ENCODE results near the gene TMEM168. TPM values are rescaled to one million over a fixed set of nuclear protein-coding genes. Genes with fewer than 3 reads are reported as not detected.
"Not testable (repeated sequence)": the region's sequence is repeated elsewhere in the genome, so short reads cannot be mapped to it uniquely, and the experiment has no call there.

The TMEM168 gene
- total RNA-seq, 1 donor from 2014 or later, result 20.1 TPM

GRCh38 chr7:112745635-112746034 lies 44.6 kb downstream of the TMEM168 start:
- no peaks in the 10 kb centered on the region for H3K36me3 ChIP-seq (ENCODE audit: control insufficient read depth, insufficient read depth, low read length)
- no peak overlapping the region for H3K4me3 ChIP-seq (ENCODE audit: low read depth, low read length)
- TF ChIP-seq CTCF (IDR thresholded peaks at IDR 0.05; ENCODE audit: insufficient read depth, low read length, poor library complexity, severe bottlenecking), result no peak
- H3K27me3 ChIP-seq (ENCODE audit: control insufficient read depth, insufficient read depth, low read length), result no peaks in the 10 kb centered on the region
- no peak for DNase-seq (ENCODE audit: low read depth)

- TF ChIP-seq CTCF (IDR thresholded peaks at IDR 0.05; ENCODE audit: insufficient read depth, low read length, poor library complexity, severe bottlenecking), result no peak
- H3K4me3 ChIP-seq (ENCODE audit: low read depth, low read length), result no peak overlapping the region
- no peaks in the 10 kb centered on the region for H3K36me3 ChIP-seq (ENCODE audit: control insufficient read depth, insufficient read depth, low read length)
- no peak for DNase-seq (ENCODE audit: low read depth)
- H3K27me3 ChIP-seq (ENCODE audit: control insufficient read depth, insufficient read depth, low read length), result no peaks in the 10 kb centered on the region
Observed at GRCh38 chr7:112744818-112745217, 45.4 kb downstream of the TMEM168 start.

- DNase-seq (ENCODE audit: low read depth), result no peak
- H3K36me3 ChIP-seq (ENCODE audit: control insufficient read depth, insufficient read depth, low read length), result no peaks in the 10 kb centered on the region
- no peak overlapping the region for H3K4me3 ChIP-seq (ENCODE audit: low read depth, low read length)
- no peak for TF ChIP-seq CTCF (IDR thresholded peaks at IDR 0.05; ENCODE audit: insufficient read depth, low read length, poor library complexity, severe bottlenecking)
- no peaks in the 10 kb centered on the region for H3K27me3 ChIP-seq (ENCODE audit: control insufficient read depth, insufficient read depth, low read length)
Observed at GRCh38 chr7:112743811-112744210, 46.4 kb downstream of the TMEM168 start.

DNA sequence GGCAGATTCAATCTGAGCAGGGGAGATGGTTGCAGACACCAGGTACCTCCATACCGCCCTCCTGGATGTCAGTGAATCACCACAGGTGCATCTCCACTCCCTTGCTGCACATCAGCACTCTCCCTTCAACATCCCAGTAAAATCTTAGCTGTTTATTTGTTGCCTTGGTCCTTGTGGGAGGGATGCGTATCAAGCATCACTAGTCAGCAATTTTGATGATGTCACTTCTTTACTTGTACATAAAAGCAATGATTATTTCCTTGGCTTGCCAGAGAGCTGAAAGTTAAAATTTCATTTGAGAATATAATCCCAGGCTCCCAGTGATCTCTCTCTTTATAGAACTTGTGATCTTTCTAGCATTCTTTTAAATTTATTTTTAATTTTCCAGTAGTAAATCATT lies 49.5 kb downstream of the TMEM168 start:
- DNase-seq (ENCODE audit: low read depth), result no peak
- no peak overlapping the region for H3K4me3 ChIP-seq (ENCODE audit: low read depth, low read length)
- no peak for TF ChIP-seq CTCF (IDR thresholded peaks at IDR 0.05; ENCODE audit: insufficient read depth, low read length, poor library complexity, severe bottlenecking)

DNA sequence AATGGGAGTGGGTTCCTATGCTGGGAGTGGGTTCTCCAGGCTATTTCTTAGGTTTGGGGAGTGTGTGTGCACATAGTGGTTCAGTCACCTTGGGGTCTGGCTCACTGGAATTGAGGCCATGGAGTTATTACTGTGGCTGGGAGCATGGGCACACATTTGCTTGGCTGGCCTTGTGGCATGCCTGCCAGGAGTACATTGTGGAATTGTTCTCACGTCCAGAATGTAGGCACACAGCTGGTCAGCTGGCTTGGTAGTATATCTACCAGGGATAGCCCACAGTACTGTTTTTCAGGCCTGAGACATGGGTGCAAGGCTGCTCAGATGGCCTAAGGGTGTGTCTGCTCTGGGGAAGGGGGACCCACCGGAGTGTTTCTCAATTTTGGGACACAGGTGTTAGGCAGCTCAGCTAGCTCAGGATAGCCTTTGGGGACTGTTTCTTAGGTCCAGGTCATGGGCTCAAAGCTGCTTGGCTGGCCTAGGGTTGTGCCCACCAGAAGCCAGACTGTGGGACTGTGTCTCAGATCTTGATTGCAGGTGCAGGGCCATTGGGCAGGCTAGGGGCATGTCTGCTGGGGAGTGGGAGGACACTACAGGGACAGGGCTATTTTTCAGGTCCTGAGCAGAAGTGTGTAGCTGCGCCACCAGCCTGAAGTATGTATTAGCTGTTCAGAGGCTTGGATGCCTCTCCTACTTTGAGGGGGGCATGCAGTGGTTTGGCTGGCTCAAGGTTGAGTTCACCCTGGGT lies 50.6 kb downstream of the TMEM168 start:
- Histone ChIP-seq H3K36me3 (ENCODE audit: control insufficient read depth, insufficient read depth, low read length) (no peaks in the 10 kb centered on the region), H3K4me3 (ENCODE audit: low read depth, low read length) (no peak overlapping the region), H3K27me3 (ENCODE audit: control insufficient read depth, insufficient read depth, low read length) (no peaks in the 10 kb centered on the region)
- DNase-seq (ENCODE audit: low read depth), result no peak
- TF ChIP-seq CTCF (IDR thresholded peaks at IDR 0.05; ENCODE audit: insufficient read depth, low read length, poor library complexity, severe bottlenecking), result no peak

More for the DNA sequence above, 49.5 kb downstream of the TMEM168 start:
- H3K36me3 ChIP-seq (ENCODE audit: control insufficient read depth, insufficient read depth, low read length), result no peaks in the 10 kb centered on the region
- no peaks in the 10 kb centered on the region for H3K27me3 ChIP-seq (ENCODE audit: control insufficient read depth, insufficient read depth, low read length)

- no peak for TF ChIP-seq CTCF (IDR thresholded peaks at IDR 0.05; ENCODE audit: insufficient read depth, low read length, poor library complexity, severe bottlenecking)
- Histone ChIP-seq H3K27me3 (ENCODE audit: control insufficient read depth, insufficient read depth, low read length) (no peaks in the 10 kb centered on the region), H3K4me3 (ENCODE audit: low read depth, low read length) (no peak overlapping the region), H3K36me3 (ENCODE audit: control insufficient read depth, insufficient read depth, low read length) (no peaks in the 10 kb centered on the region)
- DNase-seq (ENCODE audit: low read depth), result no peak
Observed at GRCh38 chr7:112735261-112735660, 54.9 kb downstream of the TMEM168 start.

GRCh38 chr7:112731324-112731723 lies 58.9 kb downstream of the TMEM168 start:
- not testable (repeated sequence) for H3K27me3 ChIP-seq (ENCODE audit: control insufficient read depth, insufficient read depth, low read length); H3K4me3 ChIP-seq (ENCODE audit: low read depth, low read length); H3K36me3 ChIP-seq (ENCODE audit: control insufficient read depth, insufficient read depth, low read length); DNase-seq (ENCODE audit: low read depth)

Data from kidney epithelial cell (primary cell).